ENCODE results near the gene ZNF655.

- TF ChIP-seq EZH2 (IDR thresholded peaks at IDR 0.05; ENCODE audit: insufficient read depth, low read length), result no peak
- TF ChIP-seq, protein P1, sequence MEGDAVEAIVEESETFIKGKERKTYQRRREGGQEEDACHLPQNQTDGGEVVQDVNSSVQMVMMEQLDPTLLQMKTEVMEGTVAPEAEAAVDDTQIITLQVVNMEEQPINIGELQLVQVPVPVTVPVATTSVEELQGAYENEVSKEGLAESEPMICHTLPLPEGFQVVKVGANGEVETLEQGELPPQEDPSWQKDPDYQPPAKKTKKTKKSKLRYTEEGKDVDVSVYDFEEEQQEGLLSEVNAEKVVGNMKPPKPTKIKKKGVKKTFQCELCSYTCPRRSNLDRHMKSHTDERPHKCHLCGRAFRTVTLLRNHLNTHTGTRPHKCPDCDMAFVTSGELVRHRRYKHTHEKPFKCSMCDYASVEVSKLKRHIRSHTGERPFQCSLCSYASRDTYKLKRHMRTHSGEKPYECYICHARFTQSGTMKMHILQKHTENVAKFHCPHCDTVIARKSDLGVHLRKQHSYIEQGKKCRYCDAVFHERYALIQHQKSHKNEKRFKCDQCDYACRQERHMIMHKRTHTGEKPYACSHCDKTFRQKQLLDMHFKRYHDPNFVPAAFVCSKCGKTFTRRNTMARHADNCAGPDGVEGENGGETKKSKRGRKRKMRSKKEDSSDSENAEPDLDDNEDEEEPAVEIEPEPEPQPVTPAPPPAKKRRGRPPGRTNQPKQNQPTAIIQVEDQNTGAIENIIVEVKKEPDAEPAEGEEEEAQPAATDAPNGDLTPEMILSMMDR (IDR thresholded peaks at IDR 0.05; ENCODE audit: insufficient read depth, low read depth, low read length), result no peak
Measured at GRCh38 chr7:99615989-99616358, 57.5 kb downstream of the ZNF655 start.
